ENCODE data around the gene MYBPC3.

MYBPC3 gene

GRCh38 chr11:47384498-47384897 lies 32.0 kb upstream of the MYBPC3 start:
- DNase-seq (ENCODE audit: low read depth, low spot score): no peak

- no peak for DNase-seq (ENCODE audit: low read depth, low spot score)
These were observed 30.6 kb upstream of the MYBPC3 start for GRCh38 chr11:47383071-47383470.

GRCh38 chr11:47380078-47380477 lies 27.6 kb upstream of the MYBPC3 start:
- no peak for DNase-seq (ENCODE audit: low read depth, low spot score)

- DNase-seq (ENCODE audit: low read depth, low spot score): no peak
These were observed 26.8 kb upstream of the MYBPC3 start for GRCh38 chr11:47379317-47379716.

- no peak for DNase-seq (ENCODE audit: low read depth, low spot score)
These were observed 26.3 kb upstream of the MYBPC3 start for GRCh38 chr11:47378836-47379170.

- DNase-seq (ENCODE audit: low read depth, low spot score): no peak
These were observed 25.7 kb upstream of the MYBPC3 start, which contains the start of gene SPI1 for GRCh38 chr11:47378010-47378835. SPI1 (minus strand) TSS chr11:47378547; CDS start chr11:47378353, 194 bp downstream.

- no peak for DNase-seq (ENCODE audit: low read depth, low spot score)
These were observed 25.1 kb upstream of the MYBPC3 start for GRCh38 chr11:47377571-47378009.

GRCh38 chr11:47376525-47377371 lies 24.2 kb upstream of the MYBPC3 start:
- no peak for DNase-seq (ENCODE audit: low read depth, low spot score)

GRCh38 chr11:47376107-47376524 lies 23.6 kb upstream of the MYBPC3 start:
- no peak for DNase-seq (ENCODE audit: low read depth, low spot score)

- no peak for DNase-seq (ENCODE audit: low read depth, low spot score)
These were observed 23.1 kb upstream of the MYBPC3 start for GRCh38 chr11:47375546-47376085.

- no peak for DNase-seq (ENCODE audit: low read depth, low spot score)
These were observed 22.5 kb upstream of the MYBPC3 start for GRCh38 chr11:47375020-47375419.

GRCh38 chr11:47374720-47375019 lies 22.2 kb upstream of the MYBPC3 start:
- DNase-seq (ENCODE audit: low read depth, low spot score): no peak

- no peak for DNase-seq (ENCODE audit: low read depth, low spot score)
These were observed 21.6 kb upstream of the MYBPC3 start for GRCh38 chr11:47373876-47374719.

- DNase-seq (ENCODE audit: low read depth, low spot score): no peak
These were observed 19.9 kb upstream of the MYBPC3 start for GRCh38 chr11:47372422-47372821.

- no peak for DNase-seq (ENCODE audit: low read depth, low spot score)
These were observed 17.2 kb upstream of the MYBPC3 start for GRCh38 chr11:47369676-47370075.

- DNase-seq (ENCODE audit: low read depth, low spot score): no peak
These were observed 13.6 kb upstream of the MYBPC3 start for GRCh38 chr11:47366020-47366490.

GRCh38 chr11:47361419-47361818 lies 8.9 kb upstream of the MYBPC3 start:
- no peak for DNase-seq (ENCODE audit: low read depth, low spot score)

GRCh38 chr11:47360341-47360740 lies 7.8 kb upstream of the MYBPC3 start:
- no peak for DNase-seq (ENCODE audit: low read depth, low spot score)

GRCh38 chr11:47359586-47359985 lies 7.1 kb upstream of the MYBPC3 start:
- no peak for DNase-seq (ENCODE audit: low read depth, low spot score)

- DNase-seq (ENCODE audit: low read depth, low spot score): no peak
These were observed 6.7 kb upstream of the MYBPC3 start for GRCh38 chr11:47359162-47359561.

- DNase-seq (ENCODE audit: low read depth, low spot score): no peak
These were observed 6.2 kb upstream of the MYBPC3 start for GRCh38 chr11:47358731-47359051.
